Panc1 (cell line): ENCODE measurements around the gene FGF7. TPM values are rescaled to one million over a fixed set of nuclear protein-coding genes. Genes with fewer than 3 reads are reported as not detected.
"Not testable (repeated sequence)": the region's sequence is repeated elsewhere in the genome, so short reads cannot be mapped to it uniquely, and the experiment has no call there.

Experiments used
- ATAC-seq: fragments of 200-7000 bp; cut with Tn5 transposase; 2 replicates; pipeline ENCODE4 v1.9.1; 2020; ENCODE audit warnings: mild to moderate bottlenecking, moderate library complexity
- BruUV-seq: library from RNA; stranded (reverse); fragments of 400-500 nt; replicated peaks from 2 replicates; lab custom pipeline; 2021; lab: Mats Ljungman, UMichigan
- CTCF ChIA-PET: fragments of 300-600 bp; sonication (Branson Sonifier 250); formaldehyde crosslinking; loops from one replicate; lab custom pipeline; 2022; ENCODE audit warnings: antibody characterized with exemption; lab: Charles Lee
- POLR2A ChIA-PET: fragments of 300-600 bp; sonication (Branson Sonifier 250); formaldehyde crosslinking; loops from one replicate; lab custom pipeline; 2022; ENCODE audit warnings: antibody characterized with exemption; lab: Charles Lee
- DNase-seq: peaks from one replicate; pipeline ENCODE4 v3.0.0-alpha.2; 2010; ENCODE audit warnings: low read depth, low spot score
- H3K27ac ChIP-seq: 2 replicates; pipeline ENCODE4 v1.5.1; 2011; ENCODE audit warnings: mild to moderate bottlenecking, low read length, inconsistent platforms
- H3K27me3 ChIP-seq: fragments of 200-500 bp; sonication (Bioruptor generic); 2 replicates; pipeline ENCODE4 v1.6.0; 2014; ENCODE audit warnings: low read length, inconsistent platforms; ENCODE audit not compliant: control insufficient read depth, insufficient read depth
- H3K36me3 ChIP-seq: fragments of 200-500 bp; sonication (Bioruptor generic); 2 replicates; pipeline ENCODE4 v1.5.1; 2014; ENCODE audit warnings: inconsistent platforms, mild to moderate bottlenecking, low read length, moderate library complexity; ENCODE audit not compliant: control insufficient read depth, insufficient read depth
- H3K4me1 ChIP-seq: 2 replicates; pipeline ENCODE4 v1.5.1; 2011; ENCODE audit warnings: inconsistent platforms, mild to moderate bottlenecking, low read length, moderate library complexity; ENCODE audit not compliant: control insufficient read depth, insufficient read depth
- H3K4me3 ChIP-seq, 2 experiments: 2 replicates each; pipeline ENCODE4 v1.5.1; 2011 to 2012; ENCODE audit warnings: low read depth in 2 of 2, low read length in 2 of 2, mild to moderate bottlenecking in 2 of 2, inconsistent platforms in 1 of 2, moderate library complexity in 1 of 2
- H3K9me3 ChIP-seq: fragments of 200-500 bp; sonication (Bioruptor generic); 2 replicates; pipeline ENCODE4 v1.5.1; 2014; ENCODE audit warnings: low read depth, mild to moderate bottlenecking, inconsistent platforms, low read length, moderate library complexity; ENCODE audit not compliant: control insufficient read depth, insufficient read depth
- POLR2AphosphoS5 ChIP-seq: IDR thresholded peaks from 2 replicates; pipeline ENCODE4 v1.6.1; 2012; ENCODE audit warnings: mild to moderate bottlenecking, low read depth, low read length, moderate library complexity
- REST ChIP-seq, 2 experiments: IDR thresholded peaks; 2 replicates each; pipeline ENCODE4 v1.6.1; 2011 to 2012; ENCODE audit warnings: low read depth in 2 of 2, control low read depth in 1 of 2, low read length in 1 of 2, mild to moderate bottlenecking in 1 of 2, moderate library complexity in 1 of 2; ENCODE audit not compliant: insufficient read depth in 1 of 2
- SIN3A ChIP-seq: IDR thresholded peaks from 2 replicates; pipeline ENCODE4 v1.6.1; 2012; ENCODE audit warnings: low read depth, mild to moderate bottlenecking, low read length, moderate library complexity, borderline replicate concordance; ENCODE audit not compliant: insufficient read depth
- TCF7L2 ChIP-seq: IDR thresholded peaks from 2 replicates; pipeline ENCODE4 v1.6.1; 2011; ENCODE audit warnings: mild to moderate bottlenecking, low read depth, low read length, inconsistent platforms
- in situ Hi-C: cut with HindIII; loops from 2 replicates; pipeline ENCODE4 v1.10.0; 2016; ENCODE audit warnings: low sequenced_read_pairs, low pct_unique_long_range_greater_than_20kb
- intact Hi-C: fragments of 100-400 bp; cut with micrococcal nuclease; formaldehyde crosslinking; loops from one replicate; pipeline ENCODE4 v1.10.0; 2022; ENCODE audit not compliant: unreplicated experiment
- total RNA-seq: library from RNA; stranded (reverse); gene quantifications from one replicate; pipeline ENCODE4 v1.2.1, GENCODE V29; 2021; ENCODE audit not compliant: unreplicated experiment
- TF ChIP-seq, protein P1 (sequence below): fragments of 450-650 bp; IDR thresholded peaks from 2 replicates; pipeline ENCODE4 v1.5.1; 2017; ENCODE audit warnings: mild to moderate bottlenecking

FGF7 gene
- total RNA-seq, 1 experiment from 2014 or later: not detected

DNA sequence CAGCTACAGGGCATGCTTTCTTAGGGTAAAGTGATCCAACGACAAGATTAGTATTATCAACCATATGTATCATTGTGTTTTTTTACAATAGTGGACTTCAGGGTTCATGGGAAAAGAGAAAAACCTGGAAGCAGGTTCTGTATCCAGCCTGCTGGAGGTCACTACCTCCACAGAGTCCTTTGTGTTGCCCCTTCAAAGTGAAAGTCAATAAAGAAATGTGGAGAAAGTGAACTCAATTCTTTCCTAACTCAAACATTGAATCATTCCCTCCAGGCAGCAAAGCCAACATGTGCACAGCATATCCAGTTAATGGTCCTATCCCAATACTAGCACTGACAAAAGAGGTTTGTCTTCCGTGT lies 45.4 kb downstream of the FGF7 start:
- DNase-seq: peak; percentile 17
- no peak overlapping the region for H3K27ac ChIP-seq

DNA sequence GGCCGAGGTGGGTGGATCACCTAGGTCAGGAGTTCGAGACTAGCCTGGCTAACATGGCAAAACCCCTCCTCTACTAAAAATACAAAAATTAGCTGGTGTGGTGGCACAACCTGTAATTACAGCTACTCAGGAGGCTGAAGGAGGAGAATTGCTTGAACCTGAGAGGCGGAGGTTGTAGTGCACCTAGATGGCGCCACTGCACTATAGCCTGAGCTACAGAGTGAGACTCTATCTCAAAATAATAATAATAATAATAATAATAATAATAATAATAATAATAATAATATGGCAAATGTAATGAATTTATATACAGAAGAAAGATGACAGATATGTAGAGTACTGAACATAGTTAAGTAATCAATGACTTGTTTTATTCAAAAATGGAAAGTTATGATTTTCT lies 48.2 kb downstream of the FGF7 start:
- POLR2A ChIA-PET, DNase-seq: not testable (repeated sequence)

More for the DNA sequence above, 45.4 kb downstream of the FGF7 start:
- ATAC-seq: no peak
- ChIA-PET POLR2A (no interaction called here), CTCF (no interaction called here)
- no peaks in the 10 kb centered on the region for H3K36me3 ChIP-seq
- no peaks in the 10 kb centered on the region for H3K9me3 ChIP-seq
- no peaks in the 10 kb centered on the region for H3K27me3 ChIP-seq
- intact Hi-C loops (no loop called here), in situ Hi-C loops (no loop called here)
- no TSS peak for BruUV-seq
- no peaks in the 10 kb centered on the region for H3K4me1 ChIP-seq
- no peak overlapping the region for H3K4me3 ChIP-seq
- TF ChIP-seq REST (IDR thresholded peaks at IDR 0.05; ENCODE audit: insufficient read depth in 1 of 2, low read depth in 2 of 2, low read length in 1 of 2): no peak

DNA sequence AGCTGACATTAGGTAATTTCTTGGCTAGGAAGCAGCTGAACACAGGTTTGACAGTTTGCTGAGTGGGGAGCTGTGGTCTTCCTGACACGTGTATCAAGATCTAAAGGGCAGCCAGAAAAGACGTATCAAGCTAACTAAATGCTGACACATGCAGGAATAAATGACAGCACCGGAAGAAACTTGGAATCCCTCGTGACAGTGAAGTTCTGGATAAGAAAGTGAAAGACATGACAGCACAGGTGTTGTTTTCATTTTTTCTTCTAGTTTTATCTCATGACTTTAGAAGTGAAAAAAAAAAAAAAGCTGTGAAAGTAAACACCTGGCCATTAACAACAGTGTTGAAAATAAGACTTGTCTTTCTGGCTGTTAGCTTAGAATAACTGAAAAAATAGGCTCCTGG lies 48.7 kb downstream of the FGF7 start:
- intact Hi-C loops: no loop called here
- no peak for ATAC-seq

More for the DNA sequence above, 48.2 kb downstream of the FGF7 start:
- H3K36me3 ChIP-seq, H3K4me3 ChIP-seq, intact Hi-C loops, ATAC-seq, in situ Hi-C loops, H3K4me1 ChIP-seq, H3K27ac ChIP-seq, H3K27me3 ChIP-seq, H3K9me3 ChIP-seq, BruUV-seq: not testable (repeated sequence)
- TF ChIP-seq, protein P1, sequence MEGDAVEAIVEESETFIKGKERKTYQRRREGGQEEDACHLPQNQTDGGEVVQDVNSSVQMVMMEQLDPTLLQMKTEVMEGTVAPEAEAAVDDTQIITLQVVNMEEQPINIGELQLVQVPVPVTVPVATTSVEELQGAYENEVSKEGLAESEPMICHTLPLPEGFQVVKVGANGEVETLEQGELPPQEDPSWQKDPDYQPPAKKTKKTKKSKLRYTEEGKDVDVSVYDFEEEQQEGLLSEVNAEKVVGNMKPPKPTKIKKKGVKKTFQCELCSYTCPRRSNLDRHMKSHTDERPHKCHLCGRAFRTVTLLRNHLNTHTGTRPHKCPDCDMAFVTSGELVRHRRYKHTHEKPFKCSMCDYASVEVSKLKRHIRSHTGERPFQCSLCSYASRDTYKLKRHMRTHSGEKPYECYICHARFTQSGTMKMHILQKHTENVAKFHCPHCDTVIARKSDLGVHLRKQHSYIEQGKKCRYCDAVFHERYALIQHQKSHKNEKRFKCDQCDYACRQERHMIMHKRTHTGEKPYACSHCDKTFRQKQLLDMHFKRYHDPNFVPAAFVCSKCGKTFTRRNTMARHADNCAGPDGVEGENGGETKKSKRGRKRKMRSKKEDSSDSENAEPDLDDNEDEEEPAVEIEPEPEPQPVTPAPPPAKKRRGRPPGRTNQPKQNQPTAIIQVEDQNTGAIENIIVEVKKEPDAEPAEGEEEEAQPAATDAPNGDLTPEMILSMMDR: peak; percentile 51
- CTCF ChIA-PET: interaction anchor here (0.6 to 0.7 kb wide), 2 partner anchors 181 to 1080 kb away, joined by 3 read pairs; no protein-coding TSS in a partner anchor

More for the DNA sequence above, 48.7 kb downstream of the FGF7 start:
- Histone ChIP-seq H3K9me3 (no peaks in the 10 kb centered on the region), H3K27ac (no peak overlapping the region), H3K4me3 (no peak overlapping the region), H3K4me1 (no peaks in the 10 kb centered on the region), H3K27me3 (no peaks in the 10 kb centered on the region), H3K36me3 (no peaks in the 10 kb centered on the region)
- in situ Hi-C loops: no loop called here
- BruUV-seq: no TSS peak
- ChIA-PET CTCF (interaction anchor here (0.6 kb wide), 2 partner anchors 302 to 367 kb away, joined by 4 read pairs; partner anchors contain the start of gene GALK2), POLR2A (interaction anchor here (0.6 kb wide), 2 partner anchors 10 to 319 kb away, joined by 4 to 5 read pairs; no protein-coding TSS in a partner anchor)
- TF ChIP-seq SIN3A (no peak), POLR2AphosphoS5 (no peak), REST (IDR thresholded peaks at IDR 0.05; ENCODE audit: insufficient read depth in 1 of 2, low read depth in 2 of 2, low read length in 1 of 2) (no peak), TCF7L2 (no peak)
- DNase-seq: no peak
